ENCODE measurements around the gene CYP27B1.

Gene CYP27B1

GRCh38 chr12:57732726-57733593 is 33.9 kb downstream of the CYP27B1 start:
- DNase-seq, result no peak
- Histone ChIP-seq H3K79me1 (ENCODE audit: low read length) (no peaks in the 10 kb centered on the region), H3K23ac (ENCODE audit: low read length) (no peak overlapping the region), H3K18ac (ENCODE audit: low read length) (no peak overlapping the region), H3K56ac (ENCODE audit: low read length) (no peak overlapping the region), H3K4me1 (ENCODE audit: control insufficient read depth, low read depth, low read length) (peaks cover 2% of the 10 kb centered on the region), H2BK5ac (ENCODE audit: low read length) (no peak overlapping the region), H3K36me3 (ENCODE audit: control insufficient read depth, insufficient read depth, low read length) (no peaks in the 10 kb centered on the region), H2BK120ac (ENCODE audit: low read depth, low read length) (no peak overlapping the region), H3K4me2 (ENCODE audit: low read length) (no peak overlapping the region), H4K8ac (ENCODE audit: low read depth, low read length) (no peak overlapping the region), H2AK5ac (ENCODE audit: low read length) (no peak overlapping the region), H3K4me3 (ENCODE audit: low read length) (no peak overlapping the region), H3K4ac (ENCODE audit: low read depth, low read length) (no peak overlapping the region), H3K27me3 (ENCODE audit: insufficient read depth, low read length, poor library complexity) (peaks cover 54% of the 10 kb centered on the region), H3K9ac (ENCODE audit: low read length) (no peak overlapping the region), H3K79me2 (ENCODE audit: control insufficient read depth, insufficient read depth, low read length) (no peaks in the 10 kb centered on the region), H4K5ac (ENCODE audit: low read length) (no peak overlapping the region), H3K27ac (ENCODE audit: low read depth, low read length) (no peak overlapping the region), H2BK15ac (replicated peaks; ENCODE audit: low read depth) (no peak overlapping the region)
- WGBS (ENCODE audit: extremely low coverage, insufficient coverage, low lambda C conversion rate), result no CpG with 5 or more reads among the region's 11 CpGs

GRCh38 chr12:57732270-57732669 is 34.6 kb downstream of the CYP27B1 start:
- H3K4me3 ChIP-seq (ENCODE audit: low read length), result no peak overlapping the region
- no peak overlapping the region for H3K9ac ChIP-seq (ENCODE audit: low read length)
- H3K79me2 ChIP-seq (ENCODE audit: control insufficient read depth, insufficient read depth, low read length), result no peaks in the 10 kb centered on the region
- H2BK5ac ChIP-seq (ENCODE audit: low read length), result no peak overlapping the region
- DNase-seq, result no peak
- no peak overlapping the region for H4K8ac ChIP-seq (ENCODE audit: low read depth, low read length)
- H3K36me3 ChIP-seq (ENCODE audit: control insufficient read depth, insufficient read depth, low read length), result no peaks in the 10 kb centered on the region
- WGBS (ENCODE audit: extremely low coverage, insufficient coverage, low lambda C conversion rate), result no CpG with 5 or more reads among the region's 4 CpGs
- no peak overlapping the region for H3K18ac ChIP-seq (ENCODE audit: low read length)
- no peaks in the 10 kb centered on the region for H3K79me1 ChIP-seq (ENCODE audit: low read length)
- no peak overlapping the region for H3K23ac ChIP-seq (ENCODE audit: low read length)
- peaks cover 2% of the 10 kb centered on the region for H3K4me1 ChIP-seq (ENCODE audit: control insufficient read depth, low read depth, low read length)
- no peak overlapping the region for H3K4ac ChIP-seq (ENCODE audit: low read depth, low read length)
- peaks cover 52% of the 10 kb centered on the region for H3K27me3 ChIP-seq (ENCODE audit: insufficient read depth, low read length, poor library complexity)
- no peak overlapping the region for H3K56ac ChIP-seq (ENCODE audit: low read length)
- no peak overlapping the region for H2BK15ac ChIP-seq (replicated peaks; ENCODE audit: low read depth)
- no peak overlapping the region for H3K4me2 ChIP-seq (ENCODE audit: low read length)
- H2BK120ac ChIP-seq (ENCODE audit: low read depth, low read length), result no peak overlapping the region
- no peak overlapping the region for H4K5ac ChIP-seq (ENCODE audit: low read length)
- no peak overlapping the region for H3K27ac ChIP-seq (ENCODE audit: low read depth, low read length)
- no peak overlapping the region for H2AK5ac ChIP-seq (ENCODE audit: low read length)

- no peaks in the 10 kb centered on the region for H3K79me1 ChIP-seq (ENCODE audit: low read length)
- H3K4me2 ChIP-seq (ENCODE audit: low read length), result no peak overlapping the region
- H3K36me3 ChIP-seq (ENCODE audit: control insufficient read depth, insufficient read depth, low read length), result no peaks in the 10 kb centered on the region
- H3K27me3 ChIP-seq (ENCODE audit: insufficient read depth, low read length, poor library complexity), result peaks cover 52% of the 10 kb centered on the region
- H2BK5ac ChIP-seq (ENCODE audit: low read length), result no peak overlapping the region
- H2BK120ac ChIP-seq (ENCODE audit: low read depth, low read length), result no peak overlapping the region
- H4K8ac ChIP-seq (ENCODE audit: low read depth, low read length), result no peak overlapping the region
- no peak overlapping the region for H4K5ac ChIP-seq (ENCODE audit: low read length)
- no peak for DNase-seq
- no peak overlapping the region for H3K23ac ChIP-seq (ENCODE audit: low read length)
- no peak overlapping the region for H2AK5ac ChIP-seq (ENCODE audit: low read length)
- no peak overlapping the region for H3K4ac ChIP-seq (ENCODE audit: low read depth, low read length)
- no peak overlapping the region for H3K4me3 ChIP-seq (ENCODE audit: low read length)
- H3K79me2 ChIP-seq (ENCODE audit: control insufficient read depth, insufficient read depth, low read length), result no peaks in the 10 kb centered on the region
- WGBS (ENCODE audit: extremely low coverage, insufficient coverage, low lambda C conversion rate), result no CpG with 5 or more reads among the region's 19 CpGs
- no peak overlapping the region for H3K56ac ChIP-seq (ENCODE audit: low read length)
- H2BK15ac ChIP-seq (replicated peaks; ENCODE audit: low read depth), result no peak overlapping the region
- no peak overlapping the region for H3K9ac ChIP-seq (ENCODE audit: low read length)
- H3K27ac ChIP-seq (ENCODE audit: low read depth, low read length), result no peak overlapping the region
- peaks cover 1% of the 10 kb centered on the region for H3K4me1 ChIP-seq (ENCODE audit: control insufficient read depth, low read depth, low read length)
- H3K18ac ChIP-seq (ENCODE audit: low read length), result no peak overlapping the region
These were observed 35.3 kb downstream of the CYP27B1 start for GRCh38 chr12:57731411-57732080.

- Histone ChIP-seq H3K79me2 (ENCODE audit: control insufficient read depth, insufficient read depth, low read length) (no peaks in the 10 kb centered on the region), H3K18ac (ENCODE audit: low read length) (no peak overlapping the region), H3K9ac (ENCODE audit: low read length) (no peak overlapping the region), H3K36me3 (ENCODE audit: control insufficient read depth, insufficient read depth, low read length) (no peaks in the 10 kb centered on the region), H3K79me1 (ENCODE audit: low read length) (no peaks in the 10 kb centered on the region), H3K27ac (ENCODE audit: low read depth, low read length) (no peak overlapping the region), H2AK5ac (ENCODE audit: low read length) (no peak overlapping the region), H3K4me1 (ENCODE audit: control insufficient read depth, low read depth, low read length) (no peaks in the 10 kb centered on the region), H4K5ac (ENCODE audit: low read length) (no peak overlapping the region), H3K4me3 (ENCODE audit: low read length) (no peak overlapping the region), H3K27me3 (ENCODE audit: insufficient read depth, low read length, poor library complexity) (peaks cover 48% of the 10 kb centered on the region), H2BK120ac (ENCODE audit: low read depth, low read length) (no peak overlapping the region), H2BK15ac (replicated peaks; ENCODE audit: low read depth) (no peak overlapping the region), H3K23ac (ENCODE audit: low read length) (no peak overlapping the region), H2BK5ac (ENCODE audit: low read length) (no peak overlapping the region), H3K4ac (ENCODE audit: low read depth, low read length) (no peak overlapping the region), H3K4me2 (ENCODE audit: low read length) (no peak overlapping the region), H3K56ac (ENCODE audit: low read length) (no peak overlapping the region), H4K8ac (ENCODE audit: low read depth, low read length) (no peak overlapping the region)
- no CpG with 5 or more reads among the region's 13 CpGs for WGBS (ENCODE audit: extremely low coverage, insufficient coverage, low lambda C conversion rate)
- DNase-seq, result no peak
These were observed 36.4 kb downstream of the CYP27B1 start for GRCh38 chr12:57730336-57731067.

- no peaks in the 10 kb centered on the region for H3K36me3 ChIP-seq (ENCODE audit: control insufficient read depth, insufficient read depth, low read length)
- no CpG with 5 or more reads among the region's 5 CpGs for WGBS (ENCODE audit: extremely low coverage, insufficient coverage, low lambda C conversion rate)
- no peak overlapping the region for H3K23ac ChIP-seq (ENCODE audit: low read length)
- H3K56ac ChIP-seq (ENCODE audit: low read length), result no peak overlapping the region
- H3K79me1 ChIP-seq (ENCODE audit: low read length), result no peaks in the 10 kb centered on the region
- H3K4me1 ChIP-seq (ENCODE audit: control insufficient read depth, low read depth, low read length), result no peaks in the 10 kb centered on the region
- no peak for DNase-seq
- H2BK15ac ChIP-seq (replicated peaks; ENCODE audit: low read depth), result no peak overlapping the region
- no peak overlapping the region for H3K4me2 ChIP-seq (ENCODE audit: low read length)
- H3K27me3 ChIP-seq (ENCODE audit: insufficient read depth, low read length, poor library complexity), result peaks cover 41% of the 10 kb centered on the region
- H3K4me3 ChIP-seq (ENCODE audit: low read length), result no peak overlapping the region
- H3K79me2 ChIP-seq (ENCODE audit: control insufficient read depth, insufficient read depth, low read length), result no peaks in the 10 kb centered on the region
- no peak overlapping the region for H4K8ac ChIP-seq (ENCODE audit: low read depth, low read length)
- no peak overlapping the region for H3K4ac ChIP-seq (ENCODE audit: low read depth, low read length)
- H2AK5ac ChIP-seq (ENCODE audit: low read length), result no peak overlapping the region
- no peak overlapping the region for H3K27ac ChIP-seq (ENCODE audit: low read depth, low read length)
- H2BK120ac ChIP-seq (ENCODE audit: low read depth, low read length), result no peak overlapping the region
- H2BK5ac ChIP-seq (ENCODE audit: low read length), result no peak overlapping the region
- H4K5ac ChIP-seq (ENCODE audit: low read length), result no peak overlapping the region
- no peak overlapping the region for H3K9ac ChIP-seq (ENCODE audit: low read length)
- no peak overlapping the region for H3K18ac ChIP-seq (ENCODE audit: low read length)
These were observed 37.5 kb downstream of the CYP27B1 start for GRCh38 chr12:57729321-57729844.

Measured in mesendoderm (in vitro differentiated cells).